Activated CD4-positive, CD25-positive, alpha-beta regulatory T cell (primary cell): ENCODE results near the gene DDO.

Experiments used
- DNase-seq, 4 experiments: peaks; one replicate each; lab custom pipeline; 2025; lab: John Stamatoyannopoulos, UW

DDO gene

GRCh38 chr6:110419028-110419739 is 3.8 kb upstream of the DDO start:
- DNase-seq, result no peak

- no peak for DNase-seq
These were observed 3.2 kb upstream of the DDO start for GRCh38 chr6:110418594-110418993.

- no peak for DNase-seq
These were observed 706 bp downstream of the DDO start for GRCh38 chr6:110414669-110415068.

- no peak for DNase-seq
These were observed 3.0 kb downstream of the DDO start for GRCh38 chr6:110412360-110412759.

DNA sequence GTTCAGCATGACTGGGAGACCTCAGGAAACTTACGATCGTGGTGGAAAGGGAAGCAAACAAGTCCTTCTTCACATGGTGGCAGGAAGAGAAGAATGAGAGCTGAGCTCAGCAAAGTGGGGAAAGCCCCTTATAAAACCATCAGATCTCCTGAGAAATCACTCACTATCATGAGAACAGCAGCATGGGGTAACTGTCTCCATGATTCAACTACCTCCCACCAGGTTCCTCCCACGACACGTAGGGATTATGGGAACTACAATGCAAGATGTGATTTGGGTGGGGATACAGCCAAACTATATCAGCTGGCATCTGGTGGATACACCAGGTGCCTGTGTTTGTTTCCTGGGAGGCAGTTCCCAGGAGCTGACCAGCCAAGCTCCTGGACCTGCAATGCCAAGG is 4.9 kb downstream of the DDO start:
- DNase-seq, result no peak

DNA sequence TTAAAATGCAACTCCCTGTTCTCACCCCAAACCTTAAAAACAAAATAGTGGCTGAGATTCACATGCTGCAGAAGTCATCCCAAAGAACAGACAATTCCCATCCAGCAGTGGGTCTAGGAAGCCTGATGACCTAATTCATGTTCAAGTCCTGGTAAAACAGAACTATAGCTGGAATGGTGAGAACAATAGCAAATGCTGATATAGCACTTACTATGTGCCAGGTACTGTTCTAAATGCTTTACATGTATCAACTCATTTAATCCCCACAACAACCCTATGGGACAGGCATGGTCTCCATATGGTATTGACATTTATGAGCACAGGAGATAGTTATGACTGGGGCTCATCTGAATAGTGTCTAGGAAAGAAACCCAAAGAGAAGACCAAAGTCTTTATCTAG is 5.6 kb downstream of the DDO start:
- no peak for DNase-seq

GRCh38 chr6:110408901-110409300 is 6.5 kb downstream of the DDO start:
- no peak for DNase-seq

DNA sequence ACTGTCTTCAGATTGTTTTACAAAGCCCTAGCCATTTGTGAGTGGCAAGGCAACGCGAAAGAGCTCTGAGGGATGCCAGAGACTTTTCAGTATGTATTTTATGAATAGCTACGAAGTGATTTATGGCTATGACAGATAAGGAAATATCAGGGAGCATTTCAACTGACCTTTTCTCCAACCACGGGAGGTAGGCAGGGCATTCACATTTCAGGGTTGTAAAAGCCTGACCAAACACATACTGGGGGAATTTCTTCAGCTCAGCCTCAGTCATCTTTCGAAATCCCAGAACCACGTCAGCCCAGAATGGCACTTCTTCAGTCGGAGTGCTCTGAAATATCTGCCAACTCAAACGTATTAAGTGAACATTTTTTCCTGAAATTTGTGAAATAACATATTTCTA is 10.8 kb downstream of the DDO start:
- no peak for DNase-seq

DNA sequence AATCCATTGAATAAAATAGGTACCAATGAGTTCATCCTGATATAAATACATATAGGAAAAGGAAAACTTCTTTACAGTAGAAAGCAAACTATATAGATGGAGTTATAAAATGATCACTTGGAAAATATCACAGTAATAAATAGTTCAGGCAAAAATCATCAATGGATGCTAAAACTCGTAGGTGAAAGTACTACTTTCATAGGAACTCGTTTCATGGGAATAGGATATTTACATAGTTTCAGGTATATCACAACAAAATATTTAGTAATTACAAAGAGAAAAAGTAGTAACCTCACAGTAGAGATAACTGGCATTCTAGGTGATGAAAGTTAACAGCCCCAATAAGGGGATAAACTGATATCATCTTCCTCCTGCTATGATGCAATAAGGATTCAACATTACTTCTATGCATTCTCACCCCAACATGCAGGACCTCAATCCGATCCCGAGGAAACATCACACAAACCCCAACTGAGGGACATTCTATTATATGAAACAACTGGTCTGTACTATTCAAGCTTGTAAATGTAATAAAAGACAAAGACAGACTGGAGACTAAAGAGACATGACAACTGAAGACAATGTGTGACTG is 13.7 kb downstream of the DDO start:
- no peak for DNase-seq

- DNase-seq, result no peak
These were observed 15.2 kb downstream of the DDO start for GRCh38 chr6:110400208-110400607.

DNA sequence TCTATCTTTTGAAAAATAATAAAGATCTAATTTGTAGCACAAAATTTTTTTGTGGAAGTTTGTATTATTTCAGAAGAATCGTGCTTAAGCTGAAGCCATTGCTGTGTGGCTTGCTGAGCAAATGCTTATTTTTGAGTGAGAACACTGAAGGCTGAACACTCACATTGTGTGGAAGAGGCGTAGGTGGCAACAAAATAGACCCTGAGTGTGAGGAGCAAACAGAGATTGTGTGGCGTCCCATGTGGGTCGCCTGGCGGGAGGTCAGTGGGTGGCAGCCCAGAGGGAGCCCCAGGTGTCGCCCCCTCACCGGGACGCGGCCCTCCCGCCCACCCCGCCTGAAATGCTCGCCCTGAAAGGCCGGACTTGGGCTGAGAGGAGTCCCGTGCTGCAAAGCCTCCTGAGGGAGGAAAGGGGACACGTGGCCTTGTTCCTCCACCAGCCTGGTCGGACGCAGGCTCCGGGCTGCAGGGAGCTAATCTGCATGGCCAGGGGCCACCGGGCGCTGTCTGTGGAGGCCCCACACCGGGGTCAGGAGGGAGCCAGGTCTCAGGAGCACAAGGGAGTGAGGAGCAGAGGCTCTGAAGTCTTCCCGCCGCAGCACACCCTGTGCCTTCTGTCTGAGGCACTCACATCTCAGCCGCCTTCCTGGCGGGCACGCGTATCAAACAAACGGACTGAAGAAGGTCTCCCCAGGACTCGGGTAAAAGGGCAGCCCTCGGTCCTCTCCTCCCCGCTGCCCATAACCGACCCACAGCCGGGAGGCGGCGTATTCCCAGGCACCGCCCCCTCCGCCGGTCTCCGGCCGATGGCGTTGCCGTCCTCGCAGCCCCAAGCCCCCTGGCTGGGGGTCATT is 15.9 kb downstream of the DDO start:
- no peak for DNase-seq

- no peak for DNase-seq
These were observed 16.6 kb downstream of the DDO start for GRCh38 chr6:110398778-110399177.

- no peak for DNase-seq
These were observed 20.2 kb downstream of the DDO start for GRCh38 chr6:110395221-110395620.

DNA sequence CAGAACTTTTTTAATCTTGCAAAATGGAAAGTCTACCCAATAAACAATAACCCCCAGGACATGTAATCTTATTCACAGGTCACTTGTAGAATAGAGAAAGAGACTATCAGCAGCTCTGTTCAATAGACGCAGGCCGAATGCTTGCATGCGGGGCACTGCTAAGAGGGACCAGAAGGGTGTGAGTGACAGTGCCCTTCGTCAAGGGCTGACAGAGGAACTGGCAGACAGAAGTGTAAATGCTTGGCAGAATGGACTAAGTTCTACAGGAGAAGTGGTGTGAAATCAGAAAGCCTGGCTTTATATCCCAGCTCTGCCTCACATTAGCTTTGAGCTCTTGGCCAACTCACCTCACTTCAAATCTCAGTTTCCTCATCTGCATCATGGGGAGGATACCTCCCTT is 21.0 kb downstream of the DDO start:
- no peak for DNase-seq

- DNase-seq, result no peak
These were observed 22.6 kb downstream of the DDO start for GRCh38 chr6:110392727-110393126.

GRCh38 chr6:110390404-110390803 is 25.0 kb downstream of the DDO start:
- DNase-seq, result no peak

- DNase-seq, result no peak
These were observed 25.5 kb downstream of the DDO start for GRCh38 chr6:110389689-110390382.

GRCh38 chr6:110387986-110388385 is 27.4 kb downstream of the DDO start:
- no peak for DNase-seq

DNA sequence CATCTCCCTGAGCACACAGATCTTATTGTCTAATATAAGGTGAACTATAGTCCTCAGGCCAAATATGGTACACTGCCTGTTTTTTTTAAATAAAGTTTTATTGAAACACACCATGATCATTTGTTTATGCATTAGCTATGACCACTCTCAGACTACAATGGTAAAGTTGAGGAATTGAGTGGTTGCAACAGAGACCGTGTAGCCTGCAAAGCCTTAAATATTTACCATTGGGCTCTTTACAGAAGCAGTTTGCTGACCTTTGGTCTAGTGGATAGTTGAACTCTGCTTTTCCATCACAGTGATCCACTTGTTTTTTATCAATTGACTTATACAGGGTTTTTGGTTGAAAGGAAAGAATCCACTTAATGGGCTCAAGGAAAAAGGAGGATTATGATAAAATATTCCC is 29.9 kb downstream of the DDO start:
- DNase-seq, result no peak

DNA sequence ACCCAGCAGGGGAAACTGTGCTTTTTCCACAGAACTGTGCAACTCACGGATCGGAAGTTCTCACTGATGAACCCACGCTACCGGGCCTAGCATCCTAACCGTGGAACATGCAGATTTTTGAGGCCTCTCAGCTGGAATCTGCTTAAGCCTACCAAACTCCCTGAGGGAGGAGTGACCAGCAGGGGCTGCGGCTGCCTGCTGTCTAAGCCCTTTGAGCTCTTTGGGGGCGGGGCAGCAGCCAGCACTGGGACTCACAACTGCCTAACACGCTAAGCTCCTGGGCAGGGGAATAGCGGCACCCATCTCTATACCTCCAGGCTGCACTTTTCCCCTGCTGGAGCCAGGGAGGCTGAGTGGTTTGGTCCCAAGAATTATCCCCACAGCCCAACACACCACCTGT is 36.8 kb downstream of the DDO start:
- no peak for DNase-seq

DNA sequence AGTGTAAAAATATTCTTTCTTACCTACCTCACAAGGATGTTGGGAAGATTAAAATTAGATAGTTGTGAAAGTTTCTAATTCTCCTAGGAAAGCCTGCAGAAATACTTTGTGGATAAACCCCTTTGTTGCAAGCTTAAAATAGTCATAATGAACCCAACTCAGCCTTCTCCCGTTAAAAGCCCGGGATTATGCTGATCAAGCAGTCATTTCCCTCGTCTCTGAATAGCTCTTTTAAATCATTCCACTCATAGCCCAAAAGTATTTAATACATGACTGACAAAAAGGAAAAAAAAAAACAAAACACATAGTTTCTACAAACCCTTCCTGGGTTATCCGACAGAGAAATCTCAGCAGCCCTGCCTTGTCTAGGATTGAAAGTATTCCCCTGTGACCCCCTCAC is 46.3 kb downstream of the DDO start:
- DNase-seq, result no peak

GRCh38 chr6:110368284-110368683 is 47.1 kb downstream of the DDO start:
- no peak for DNase-seq

DNA sequence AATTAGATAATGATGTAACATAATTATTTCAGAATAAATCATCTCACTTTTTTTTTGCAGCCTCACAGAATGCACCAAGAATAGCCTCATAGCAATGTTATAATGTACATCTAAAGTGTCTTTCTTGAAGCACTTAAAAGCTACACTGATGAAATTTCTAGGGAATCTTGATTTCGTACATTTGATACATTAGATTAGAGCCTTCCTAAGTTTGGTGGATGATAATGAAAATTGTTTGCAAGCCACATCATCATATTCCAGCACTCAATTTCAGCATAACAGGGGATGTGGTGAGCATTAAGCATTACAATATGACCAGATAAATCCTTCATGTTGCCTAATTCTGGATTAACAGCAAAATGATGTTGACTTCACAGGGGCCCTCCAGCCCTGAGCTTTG is 47.5 kb downstream of the DDO start:
- no peak for DNase-seq
